WTC11 (cell line): Measurements from ENCODE around the gene MGAT4C. TPM values are rescaled to one million over a fixed set of nuclear protein-coding genes. Genes with fewer than 3 reads are reported as not detected.

ENCODE experiments used
- ATAC-seq: fragments of 200-7000 bp; cut with Tn5 transposase; 2 replicates; pipeline ENCODE4 v1.10.0; 2021; ENCODE audit warnings: mild to moderate bottlenecking, moderate library complexity
- CTCF ChIA-PET: fragments of 300-600 bp; sonication (Branson Sonifier 250); formaldehyde crosslinking; loops from one replicate; lab custom pipeline; 2021; ENCODE audit warnings: antibody characterized with exemption; lab: Charles Lee
- POLR2A ChIA-PET: fragments of 350-600 bp; sonication (Branson Sonifier 250); formaldehyde crosslinking; loops from one replicate; lab custom pipeline; 2021; ENCODE audit warnings: antibody characterized with exemption; lab: Charles Lee
- DNase-seq: peaks from one replicate; pipeline ENCODE4 v3.0.0; 2021; ENCODE audit warnings: low spot score
- H3K27ac Mint-ChIP-seq: 2 replicates; pipeline ENCODE4 v1.8.0; 2021; ENCODE audit warnings: mixed read lengths
- H3K27me3 Mint-ChIP-seq: 2 replicates; pipeline ENCODE4 v1.8.0; 2021; ENCODE audit warnings: low read depth, mild to moderate bottlenecking, moderate library complexity, mixed read lengths
- H3K36me3 Mint-ChIP-seq: 2 replicates; pipeline ENCODE4 v1.8.0; 2021; ENCODE audit warnings: mixed read lengths
- H3K4me1 Mint-ChIP-seq: 2 replicates; pipeline ENCODE4 v1.8.0; 2022; ENCODE audit warnings: mixed read lengths
- H3K4me3 Mint-ChIP-seq: 2 replicates; pipeline ENCODE4 v1.8.0; 2021; ENCODE audit warnings: mild to moderate bottlenecking, moderate library complexity, mixed read lengths
- H3K9me3 Mint-ChIP-seq: 2 replicates; pipeline ENCODE4 v1.8.0; 2021; ENCODE audit warnings: mixed read lengths
- ATF3 ChIP-seq: sonication (generic); formaldehyde crosslinking; conservative IDR thresholded peaks from 2 replicates; pipeline ENCODE4 v1.8.1; 2022; ENCODE audit warnings: mild to moderate bottlenecking, missing genetic modification reagents
- CDX4 ChIP-seq: fragments of 250-450 bp; sonication (Bioruptor Pico); IDR thresholded peaks from 2 replicates; pipeline ENCODE4 v1.9.0; 2021; ENCODE audit warnings: moderate library complexity, mild to moderate bottlenecking, inconsistent platforms, borderline replicate concordance
- CREB1 ChIP-seq: sonication (generic); formaldehyde crosslinking; IDR thresholded peaks from 2 replicates; pipeline ENCODE4 v1.8.0; 2023; ENCODE audit warnings: mild to moderate bottlenecking, missing genetic modification reagents
- CTCF ChIP-seq: fragments of 200-600 bp; IDR thresholded peaks from 2 replicates; pipeline ENCODE4 v1.8.0; 2022; ENCODE audit warnings: antibody characterized with exemption
- FOXP4 ChIP-seq: sonication (generic); formaldehyde crosslinking; IDR thresholded peaks from 2 replicates; pipeline ENCODE4 v1.8.0; 2022; ENCODE audit warnings: mild to moderate bottlenecking, missing genetic modification reagents
- IRF1 ChIP-seq: sonication (generic); formaldehyde crosslinking; IDR thresholded peaks from 2 replicates; pipeline ENCODE4 v1.8.0; 2023; ENCODE audit warnings: missing genetic modification reagents
- IRF2 ChIP-seq: sonication (generic); formaldehyde crosslinking; IDR thresholded peaks from 2 replicates; pipeline ENCODE4 v1.8.0; 2022; ENCODE audit warnings: low read depth, missing genetic modification reagents, borderline replicate concordance
- NFYB ChIP-seq: sonication (generic); formaldehyde crosslinking; conservative IDR thresholded peaks from 2 replicates; pipeline ENCODE4 v1.8.0; 2022; ENCODE audit warnings: low read depth, missing genetic modification reagents
- NR3C1 ChIP-seq: sonication (generic); formaldehyde crosslinking; conservative IDR thresholded peaks from 2 replicates; pipeline ENCODE4 v1.8.1; 2023; ENCODE audit warnings: low read depth, mild to moderate bottlenecking, missing genetic modification reagents
- PRRX2 ChIP-seq: fragments of 250-450 bp; sonication (Bioruptor Pico); IDR thresholded peaks from 2 replicates; pipeline ENCODE4 v1.8.0; 2021; ENCODE audit warnings: mild to moderate bottlenecking
- RELA ChIP-seq: sonication (generic); formaldehyde crosslinking; IDR thresholded peaks from 2 replicates; pipeline ENCODE4 v1.8.1; 2022; ENCODE audit warnings: missing genetic modification reagents, mild to moderate bottlenecking, borderline replicate concordance
- TCF7 ChIP-seq: sonication (generic); formaldehyde crosslinking; IDR thresholded peaks from 2 replicates; pipeline ENCODE4 v1.8.0; 2022; ENCODE audit warnings: mild to moderate bottlenecking, low read depth, missing genetic modification reagents, moderate library complexity
- ZNF219 ChIP-seq: sonication (generic); formaldehyde crosslinking; IDR thresholded peaks from 2 replicates; pipeline ENCODE4 v1.8.0; 2023; ENCODE audit warnings: missing genetic modification reagents, mild to moderate bottlenecking, borderline replicate concordance
- ZNF532 ChIP-seq: fragments of 250-450 bp; sonication (Bioruptor Pico); IDR thresholded peaks from 2 replicates; pipeline ENCODE4 v1.9.0; 2021; ENCODE audit warnings: mild to moderate bottlenecking, borderline replicate concordance
- total RNA-seq: library from RNA; stranded (reverse); gene quantifications from 3 replicates; pipeline ENCODE4 v1.2.3, GENCODE V29; 2021

The MGAT4C gene
- total RNA-seq, 1 experiment from 2014 or later = 4.8 TPM

GRCh38 chr12:86247871-86248270 is 8.3 kb downstream of the MGAT4C start (continued):
- TF ChIP-seq ATF3 (CRISPR knock-in tag) = no peak
- no peak for TF ChIP-seq TCF7
- no peak for TF ChIP-seq CDX4 (CRISPR knock-in tag)
- no peak for TF ChIP-seq RELA
- no peak for TF ChIP-seq ZNF532 (CRISPR knock-in tag)
- no peak for TF ChIP-seq CREB1 (CRISPR knock-in tag)
- TF ChIP-seq IRF1 (CRISPR knock-in tag) = no peak
- TF ChIP-seq NFYB (CRISPR knock-in tag) = no peak
- no peak for TF ChIP-seq FOXP4 (CRISPR knock-in tag)
- no peak for TF ChIP-seq ZNF219 (CRISPR knock-in tag)
- no peak for TF ChIP-seq PRRX2 (CRISPR knock-in tag)

GRCh38 chr12:86241600-86241999 is 14.6 kb downstream of the MGAT4C start:
- TF ChIP-seq IRF2 (CRISPR knock-in tag) (no peak), TCF7 (no peak)
- TF ChIP-seq, all 79 proteins: peak for 0
- H3K4me1 Mint-ChIP-seq = no peaks in the 10 kb centered on the region
- H3K36me3 Mint-ChIP-seq = no peaks in the 10 kb centered on the region
- ChIA-PET CTCF (no interaction called here), POLR2A (no interaction called here)
- no peak overlapping the region for H3K4me3 Mint-ChIP-seq
- DNase-seq (no peak), ATAC-seq (no peak)
- no peak overlapping the region for H3K27ac Mint-ChIP-seq
- no peaks in the 10 kb centered on the region for H3K9me3 Mint-ChIP-seq
- no peaks in the 10 kb centered on the region for H3K27me3 Mint-ChIP-seq

- TF ChIP-seq NR3C1 (CRISPR knock-in tag) (no peak), CTCF (no peak)
- Mint-ChIP-seq H3K4me3 (no peak overlapping the region), H3K9me3 (no peaks in the 10 kb centered on the region), H3K4me1 (peaks cover 16% of the 10 kb centered on the region), H3K27me3 (no peaks in the 10 kb centered on the region), H3K27ac (no peak overlapping the region), H3K36me3 (no peaks in the 10 kb centered on the region)
- POLR2A ChIA-PET = no interaction called here
- no peak for DNase-seq
- CTCF ChIA-PET = no interaction called here
- ATAC-seq = no peak
Measured at GRCh38 chr12:86234316-86234855, 21.8 kb downstream of the MGAT4C start.
